Measurements from ENCODE around the gene CD55.

DNA sequence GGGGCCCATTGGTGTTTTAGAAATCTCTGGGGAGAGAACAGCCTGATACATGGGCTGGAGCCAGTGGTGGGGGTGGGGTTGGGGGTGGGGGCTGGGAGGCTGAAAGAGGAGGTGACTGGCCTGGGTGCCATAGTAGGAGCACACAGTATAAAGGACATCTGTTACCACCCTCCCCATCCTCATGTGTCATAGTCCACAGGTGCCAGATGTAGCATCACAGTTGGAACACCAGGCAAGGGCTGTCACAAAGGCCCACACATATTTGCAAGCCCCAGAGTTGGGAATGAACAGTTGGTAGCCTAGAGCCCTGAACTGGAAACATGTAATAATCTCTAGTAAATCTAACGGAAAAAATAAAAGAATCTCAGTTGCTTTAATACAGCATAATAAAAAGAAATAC is 77.5 kb downstream of the CD55 start:
- TF ChIP-seq EZH2phosphoT487 (conservative IDR thresholded peaks at IDR 0.05; ENCODE audit: low read length), result no peak
- TF ChIP-seq, protein P1, sequence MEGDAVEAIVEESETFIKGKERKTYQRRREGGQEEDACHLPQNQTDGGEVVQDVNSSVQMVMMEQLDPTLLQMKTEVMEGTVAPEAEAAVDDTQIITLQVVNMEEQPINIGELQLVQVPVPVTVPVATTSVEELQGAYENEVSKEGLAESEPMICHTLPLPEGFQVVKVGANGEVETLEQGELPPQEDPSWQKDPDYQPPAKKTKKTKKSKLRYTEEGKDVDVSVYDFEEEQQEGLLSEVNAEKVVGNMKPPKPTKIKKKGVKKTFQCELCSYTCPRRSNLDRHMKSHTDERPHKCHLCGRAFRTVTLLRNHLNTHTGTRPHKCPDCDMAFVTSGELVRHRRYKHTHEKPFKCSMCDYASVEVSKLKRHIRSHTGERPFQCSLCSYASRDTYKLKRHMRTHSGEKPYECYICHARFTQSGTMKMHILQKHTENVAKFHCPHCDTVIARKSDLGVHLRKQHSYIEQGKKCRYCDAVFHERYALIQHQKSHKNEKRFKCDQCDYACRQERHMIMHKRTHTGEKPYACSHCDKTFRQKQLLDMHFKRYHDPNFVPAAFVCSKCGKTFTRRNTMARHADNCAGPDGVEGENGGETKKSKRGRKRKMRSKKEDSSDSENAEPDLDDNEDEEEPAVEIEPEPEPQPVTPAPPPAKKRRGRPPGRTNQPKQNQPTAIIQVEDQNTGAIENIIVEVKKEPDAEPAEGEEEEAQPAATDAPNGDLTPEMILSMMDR (IDR thresholded peaks at IDR 0.05; ENCODE audit: insufficient read depth, low read length, poor library complexity, severe bottlenecking), result no peak
